NCI-H345 (cell line): ENCODE data around the gene NT5C.
"Not testable (repeated sequence)": the region's sequence is repeated elsewhere in the genome, so short reads cannot be mapped to it uniquely, and the experiment has no call there.

Experiments
- DNase-seq: peaks from one replicate; lab custom pipeline; 2025; lab: John Stamatoyannopoulos, UW

Gene NT5C

GRCh38 chr17:75131278-75132017, at the start of gene NT5C:
NT5C (minus strand) TSS chr17:75131742; CDS start chr17:75131707, 35 bp downstream.
- peak; percentile 91 for DNase-seq

DNA sequence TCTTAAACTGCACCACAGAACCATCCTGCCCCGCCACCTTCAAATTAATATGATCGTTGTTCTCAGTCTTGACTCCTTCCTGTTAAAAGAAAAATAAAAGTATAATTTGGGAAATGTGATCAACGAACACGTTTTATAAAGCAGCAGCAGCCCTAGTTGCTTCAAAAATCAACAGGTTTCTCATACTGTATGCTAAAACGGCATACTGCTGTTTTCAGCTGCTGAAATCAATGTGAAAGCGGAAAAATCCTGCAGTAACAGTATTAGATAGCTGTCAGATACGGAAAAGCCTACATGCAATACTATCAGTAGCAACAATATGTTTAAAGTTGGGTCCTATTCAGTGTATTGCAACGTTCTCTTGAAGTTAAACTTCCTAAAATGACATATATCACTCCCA, 49.6 kb upstream of the NT5C start:
- DNase-seq = no peak

DNA sequence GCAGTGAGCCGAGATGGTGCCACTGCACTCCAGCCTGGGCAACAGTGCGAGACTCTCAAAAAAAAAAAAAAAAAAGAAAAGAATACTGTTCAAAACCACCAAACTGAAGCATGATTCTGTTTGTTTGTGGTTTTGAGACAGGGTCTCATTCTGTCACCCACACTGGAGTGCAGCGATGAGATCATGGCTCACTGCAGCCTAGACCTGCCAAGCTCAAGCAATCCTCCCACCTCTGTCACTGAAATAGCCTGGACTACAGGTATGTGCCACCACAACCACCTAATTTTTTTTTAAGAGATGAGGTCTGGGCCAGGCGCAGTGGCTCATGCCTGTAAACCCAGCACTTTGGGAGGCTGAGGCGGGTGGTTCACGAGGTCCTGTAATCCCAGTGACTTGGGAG, 46.9 kb upstream of the NT5C start:
- DNase-seq = no peak

DNA sequence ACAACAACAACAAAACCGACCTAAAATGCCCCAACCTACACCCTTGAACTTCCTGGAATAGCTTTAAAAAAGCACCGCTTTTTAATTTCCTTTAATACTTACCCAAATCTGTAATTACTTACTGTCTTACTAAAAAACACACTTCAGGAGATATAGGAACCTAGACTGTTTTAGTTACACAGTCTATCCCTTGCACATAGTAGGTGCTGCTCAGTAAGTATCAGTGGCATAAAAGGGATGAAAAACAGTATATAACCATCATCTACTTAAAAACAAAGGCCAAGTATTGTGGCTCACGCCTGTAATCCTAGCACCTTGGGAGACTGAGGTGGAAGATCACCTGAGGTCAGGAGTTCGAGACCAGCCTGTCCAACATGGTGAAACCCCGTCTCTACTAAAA, 45.1 kb upstream of the NT5C start:
- no peak for DNase-seq

GRCh38 chr17:75174996-75175395, 43.5 kb upstream of the NT5C start:
- no peak for DNase-seq

GRCh38 chr17:75173526-75173925, 42.0 kb upstream of the NT5C start:
- no peak for DNase-seq

- no peak for DNase-seq
Observed at GRCh38 chr17:75168998-75169397, 37.5 kb upstream of the NT5C start.

DNA sequence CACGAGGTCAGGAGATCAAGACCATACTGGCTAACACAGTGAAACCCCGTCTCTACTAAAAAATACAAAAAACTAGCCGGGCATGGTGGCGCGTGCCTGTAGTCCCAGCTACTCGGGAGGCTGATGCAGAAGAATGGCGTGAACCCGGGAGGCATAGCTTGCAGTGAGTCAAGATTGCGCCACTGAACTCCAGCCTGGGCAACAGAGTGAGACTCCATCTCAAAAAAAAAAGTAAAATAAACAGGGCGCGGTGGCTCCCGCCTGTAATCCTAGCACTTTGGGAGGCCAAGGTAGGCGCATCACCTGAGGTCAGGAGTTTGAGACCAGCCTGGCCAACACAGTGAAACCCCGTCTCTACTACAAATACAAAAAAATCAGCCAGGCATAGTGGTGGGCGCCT, 33.1 kb upstream of the NT5C start:
- not testable (repeated sequence) for DNase-seq

GRCh38 chr17:75163074-75163473, 31.5 kb upstream of the NT5C start:
- no peak for DNase-seq

GRCh38 chr17:75160211-75160610, 28.7 kb upstream of the NT5C start:
- DNase-seq = no peak

DNA sequence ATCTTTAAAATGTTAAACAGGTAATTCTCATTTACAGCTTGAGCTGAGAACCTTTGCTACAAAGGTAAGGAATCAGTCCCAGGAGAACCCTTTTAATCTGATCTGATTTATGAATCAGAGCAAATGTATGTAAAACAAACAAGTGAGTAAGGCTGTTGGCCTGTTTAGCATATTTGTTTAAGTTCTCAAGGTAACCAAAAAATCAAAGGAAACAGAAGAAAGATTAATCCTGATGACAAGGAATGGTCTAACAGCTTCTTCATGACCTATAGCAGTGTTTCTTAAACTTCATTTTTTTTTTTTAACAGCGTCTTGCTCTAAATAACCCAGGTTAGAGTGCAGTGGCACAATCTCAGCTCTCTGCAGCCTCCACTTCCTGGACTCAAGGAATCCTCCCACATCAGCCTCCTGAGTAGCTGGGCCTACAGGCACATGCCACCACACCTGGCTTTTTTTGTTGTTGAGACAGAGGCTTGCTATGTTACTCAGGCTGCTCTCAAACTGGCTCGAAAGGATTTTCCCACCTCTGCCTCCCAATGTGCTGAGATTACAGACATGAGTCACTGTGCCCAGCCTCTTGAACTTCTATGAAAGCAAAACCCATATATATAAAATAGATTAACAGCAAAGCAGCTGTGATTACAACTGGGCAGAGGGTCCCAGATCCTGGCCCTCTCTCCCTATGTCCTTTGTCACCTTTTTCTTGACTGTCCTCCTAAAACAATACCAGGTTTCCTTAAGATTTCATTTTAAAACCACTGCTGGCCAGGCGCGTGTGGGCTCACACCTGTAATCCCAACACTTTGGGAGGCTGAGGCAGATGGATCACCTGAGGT, 27.9 kb upstream of the NT5C start:
- DNase-seq = no peak

DNA sequence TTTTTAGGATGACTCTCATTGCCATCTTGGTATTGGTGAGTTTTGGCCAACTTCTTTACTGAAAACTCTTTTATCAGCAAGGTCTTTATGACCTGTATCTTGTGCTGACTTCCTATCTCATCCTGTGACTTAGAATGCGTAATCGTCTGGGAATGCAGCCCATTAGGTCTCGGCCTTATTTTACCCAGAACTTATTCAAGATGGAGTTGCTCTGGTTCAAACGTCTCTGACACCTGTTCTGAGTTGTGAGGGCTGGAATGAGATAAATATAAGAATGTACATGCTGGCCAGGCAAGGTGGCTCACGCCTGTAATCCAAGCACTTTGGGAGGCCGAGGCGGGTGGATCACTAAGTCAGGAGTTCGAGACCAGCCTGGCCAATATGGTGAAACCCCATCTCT, 26.9 kb upstream of the NT5C start:
- not testable (repeated sequence) for DNase-seq

GRCh38 chr17:75155191-75155601, 23.7 kb upstream of the NT5C start:
- DNase-seq = no peak

DNA sequence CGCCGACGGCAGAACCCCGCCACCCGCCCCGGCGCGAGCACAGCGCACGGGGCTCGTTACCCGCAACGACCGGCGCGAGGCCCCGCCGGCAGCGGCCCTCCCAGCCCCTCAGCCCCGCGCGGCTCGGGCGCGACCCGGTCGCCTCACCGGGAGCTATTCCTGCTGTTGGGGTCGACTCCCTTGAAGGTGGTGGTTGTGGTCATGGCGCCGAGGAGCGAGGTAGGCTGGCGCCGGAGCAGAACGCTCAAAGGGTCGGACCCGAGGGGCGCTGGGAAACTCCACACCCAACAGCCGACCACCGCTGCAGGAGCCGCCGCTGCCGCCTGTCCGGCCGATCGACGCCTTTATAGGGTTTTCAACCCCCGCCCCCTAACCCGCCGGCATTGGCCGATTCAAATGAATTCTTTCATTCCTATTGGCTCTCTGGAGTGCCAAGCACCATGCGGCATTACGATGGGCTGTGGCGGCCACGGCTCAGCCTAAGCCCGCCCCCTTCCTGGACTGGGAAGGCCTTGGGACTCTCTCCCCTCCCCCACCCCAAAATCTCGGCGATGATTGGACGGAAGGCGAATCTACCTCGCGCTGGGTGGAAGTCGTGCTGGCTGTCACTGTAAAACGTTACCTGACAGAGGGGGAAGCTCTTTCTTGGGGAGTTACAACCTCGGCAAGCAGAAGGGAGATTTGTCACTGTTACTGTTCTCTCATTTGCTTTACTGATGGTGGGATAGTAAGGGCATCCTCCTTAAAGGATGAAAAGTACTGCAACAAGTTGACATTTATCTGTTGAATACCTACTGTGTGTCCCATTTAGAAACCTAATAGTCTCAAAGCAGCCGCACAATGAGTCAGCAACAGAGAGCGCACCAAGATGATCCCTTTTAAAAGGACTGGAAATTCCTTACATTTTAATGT, 22.9 kb upstream of the NT5C start, which contains the start of gene JPT1:
Gene JPT1, minus strand, starts transcription at position 318 of the 912 bp plus-strand sequence. Its CDS starts 115 bp downstream, at position 203.
- peak; percentile 100 for DNase-seq

DNA sequence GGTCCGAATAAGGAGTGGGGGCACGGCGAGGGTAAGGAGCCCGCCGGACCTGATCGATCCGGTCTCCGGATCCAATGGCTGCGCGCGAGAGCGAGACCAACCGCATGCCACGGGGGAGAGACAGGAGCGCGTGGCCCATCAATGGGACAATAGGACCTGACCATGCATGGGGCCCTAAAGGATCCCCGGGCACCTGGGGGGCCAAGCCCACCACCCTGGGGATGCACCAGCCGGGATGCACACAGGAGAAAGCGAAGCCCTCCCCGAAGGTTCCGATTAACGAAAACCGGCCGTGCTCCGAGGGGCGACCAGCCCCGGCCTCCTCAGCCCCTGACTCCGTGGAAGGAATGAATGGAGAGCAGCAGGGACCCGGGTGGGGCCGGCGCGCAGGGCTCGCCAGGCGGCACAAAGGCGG, 22.2 kb upstream of the NT5C start:
- DNase-seq = peak; percentile 53

DNA sequence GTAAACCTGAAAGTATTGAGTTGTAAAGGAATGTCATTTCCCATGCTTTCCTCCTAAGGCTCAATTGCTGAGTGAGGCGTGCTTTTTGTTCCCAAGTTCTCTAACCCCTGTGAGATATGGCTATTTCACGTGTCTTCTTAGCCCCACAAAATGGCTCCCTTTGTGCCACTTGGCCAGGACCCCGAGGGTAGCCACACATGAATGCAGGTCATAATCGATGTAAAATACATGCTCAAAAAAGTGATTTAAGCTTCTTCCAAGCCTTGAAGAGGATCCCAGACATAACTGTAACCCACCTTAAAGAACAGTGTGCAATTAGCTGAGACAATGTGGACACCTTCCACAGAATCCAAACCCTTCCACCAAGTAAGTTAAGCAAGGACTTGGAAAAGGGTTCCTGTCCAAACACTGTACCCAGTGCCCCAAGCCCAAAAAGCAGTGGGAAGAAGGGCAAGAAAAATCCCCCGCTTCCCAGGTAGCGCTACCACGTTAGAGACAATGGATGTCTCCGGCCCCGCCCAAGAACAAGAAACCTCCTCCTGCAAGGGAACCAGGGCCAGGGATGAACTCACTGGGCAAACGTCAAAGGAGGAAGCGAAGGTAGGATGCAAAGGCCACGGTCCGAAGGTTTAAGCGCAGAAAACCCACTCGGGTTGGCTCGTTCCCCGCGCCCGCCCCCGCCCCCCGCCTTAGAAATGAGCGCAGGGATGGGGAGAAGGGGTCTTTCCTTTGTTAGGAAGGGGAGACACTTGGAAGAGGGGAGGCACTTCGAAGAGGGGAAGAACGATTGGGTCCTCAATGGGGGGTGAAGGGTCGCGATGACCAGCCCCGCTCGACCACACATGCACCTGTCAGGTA, 21.6 kb upstream of the NT5C start:
- peak; percentile 36 for DNase-seq

DNA sequence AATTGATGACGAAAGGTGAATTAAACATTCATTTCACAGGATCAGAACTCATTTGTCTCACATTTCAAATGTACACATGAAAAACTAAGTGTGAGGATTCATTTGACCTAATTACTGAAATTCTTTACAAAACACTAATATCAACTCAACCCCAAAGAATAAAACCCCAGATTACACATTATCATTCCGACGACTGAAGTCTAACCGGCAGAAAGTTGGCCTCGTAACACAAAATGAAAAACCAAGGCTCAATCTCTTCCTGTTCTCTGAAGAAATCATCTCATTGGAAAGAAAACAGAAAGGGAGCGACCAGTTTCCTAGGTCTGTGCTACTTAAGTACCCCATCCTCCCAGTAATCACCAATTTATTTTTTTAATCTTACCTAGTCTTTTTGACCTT, 21.0 kb upstream of the NT5C start:
- DNase-seq = no peak

DNA sequence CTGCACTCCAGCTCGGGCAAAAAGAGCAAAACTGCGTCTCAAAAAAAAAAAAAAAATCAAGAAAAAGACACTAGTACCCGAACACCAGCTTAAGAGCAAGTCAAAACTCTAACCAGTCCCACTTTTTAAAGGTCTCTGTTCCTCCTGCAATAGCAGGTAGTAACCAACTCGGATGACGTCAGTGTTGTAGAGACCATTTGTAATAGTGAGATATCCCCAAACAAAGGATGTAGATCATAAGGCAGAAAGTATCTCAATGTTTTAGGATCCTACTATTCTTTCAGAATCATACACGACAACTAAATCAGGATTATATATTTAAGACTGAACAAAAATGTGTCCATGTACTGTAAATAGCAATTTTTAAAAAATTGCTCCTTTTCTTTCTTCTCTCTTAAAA, 20.4 kb upstream of the NT5C start:
- no peak for DNase-seq

- no peak for DNase-seq
Observed at GRCh38 chr17:75147878-75148546, 16.5 kb upstream of the NT5C start.

- DNase-seq = no peak
Observed at GRCh38 chr17:75146592-75146991, 15.1 kb upstream of the NT5C start.
